Left kidney (tissue), 2 donors: Measurements from ENCODE around the gene DNAJB8. TPM values are rescaled to one million over a fixed set of nuclear protein-coding genes. Genes with fewer than 3 reads are reported as not detected.

Experiments
- DNase-seq: peaks from one replicate; pipeline ENCODE4 v3.0.0-alpha.2; 2013
- polyA plus RNA-seq: library from polyadenylated mRNA; unstranded; fragments of 120-200 nt; gene quantifications from one replicate; pipeline ENCODE4 v1.2.1, GENCODE V29; 2013; ENCODE audit not compliant: insufficient read length

Gene DNAJB8
- polyA plus RNA-seq, 1 donor = not detected

DNA sequence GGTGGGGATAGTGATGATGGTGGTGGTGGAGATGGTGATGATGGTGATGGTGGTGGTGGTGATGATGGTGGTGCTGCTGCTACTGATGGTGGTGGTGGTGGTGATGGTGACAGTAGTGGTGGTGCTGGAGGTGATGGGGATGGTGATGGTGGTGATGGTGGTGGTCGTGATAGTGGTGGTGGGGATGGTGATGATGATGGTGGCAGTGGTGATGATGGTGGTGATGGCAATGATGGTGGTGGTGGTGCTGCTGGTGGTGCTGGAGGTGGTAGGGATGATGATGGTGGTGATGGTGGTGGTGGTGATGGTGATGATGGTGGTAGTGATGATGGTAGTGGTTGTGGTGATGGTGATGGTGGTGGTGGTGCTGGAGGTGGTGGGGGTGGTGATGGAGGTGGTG, 21.3 kb downstream of the DNAJB8 start:
- no peak for DNase-seq

DNA sequence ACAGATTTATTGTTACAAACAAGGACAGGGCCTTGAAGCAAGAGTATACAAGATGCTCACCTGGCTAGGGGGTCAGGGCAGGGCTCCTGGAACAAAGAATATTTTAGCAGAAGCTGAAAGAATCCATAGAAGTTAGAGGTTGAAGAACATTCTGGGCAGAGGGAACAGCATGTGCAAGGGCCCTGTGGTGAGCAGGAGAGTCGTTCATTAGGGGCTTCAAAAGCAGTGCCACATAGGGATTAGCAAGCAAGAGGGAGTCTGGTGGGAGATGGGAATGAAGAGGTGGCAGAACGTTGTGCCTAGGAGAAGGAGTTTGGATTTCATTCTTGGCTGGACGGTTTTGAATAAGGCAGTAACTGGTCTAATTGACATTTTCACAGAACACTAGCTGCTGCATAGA, 22.9 kb downstream of the DNAJB8 start:
- DNase-seq = no peak

DNA sequence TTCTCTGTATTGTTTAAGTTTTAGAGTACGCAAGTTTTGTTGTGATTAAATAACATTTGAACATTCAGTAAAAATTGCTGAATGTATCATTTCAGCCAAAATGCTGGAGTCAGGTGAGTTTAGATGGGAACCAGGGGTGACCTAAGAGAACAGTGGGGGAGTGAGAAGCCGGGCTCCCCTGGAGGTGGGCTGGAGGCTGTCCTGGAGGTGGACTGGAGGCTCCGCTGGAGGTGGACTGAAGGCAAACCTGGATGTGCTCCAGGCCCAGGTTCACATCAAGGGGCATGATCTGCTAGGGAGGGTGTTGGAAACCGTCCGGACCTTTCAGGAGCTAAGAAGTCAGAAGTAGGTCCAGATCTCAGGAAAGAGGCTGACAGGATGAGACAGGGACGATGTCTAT, 23.7 kb downstream of the DNAJB8 start:
- DNase-seq = no peak

DNA sequence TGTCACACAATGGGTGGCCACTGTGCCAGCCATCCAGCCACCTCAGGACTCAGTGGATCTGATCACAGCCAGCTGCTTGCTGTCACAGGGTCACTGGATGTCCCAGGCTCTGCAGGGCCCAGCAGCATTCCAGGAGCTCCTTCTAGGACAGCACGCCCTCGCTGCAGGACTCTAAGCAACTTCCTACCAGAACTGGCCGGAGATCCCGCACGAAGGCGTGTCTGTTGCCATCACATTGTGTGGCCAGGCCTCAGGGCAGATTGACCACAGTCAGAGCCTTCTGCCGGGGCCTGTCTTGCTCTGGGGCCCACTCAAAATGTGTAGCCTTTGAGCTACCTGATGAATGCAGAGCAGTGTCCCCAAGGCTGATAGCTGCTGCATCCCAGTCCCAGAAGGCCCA, 24.6 kb downstream of the DNAJB8 start:
- no peak for DNase-seq

DNA sequence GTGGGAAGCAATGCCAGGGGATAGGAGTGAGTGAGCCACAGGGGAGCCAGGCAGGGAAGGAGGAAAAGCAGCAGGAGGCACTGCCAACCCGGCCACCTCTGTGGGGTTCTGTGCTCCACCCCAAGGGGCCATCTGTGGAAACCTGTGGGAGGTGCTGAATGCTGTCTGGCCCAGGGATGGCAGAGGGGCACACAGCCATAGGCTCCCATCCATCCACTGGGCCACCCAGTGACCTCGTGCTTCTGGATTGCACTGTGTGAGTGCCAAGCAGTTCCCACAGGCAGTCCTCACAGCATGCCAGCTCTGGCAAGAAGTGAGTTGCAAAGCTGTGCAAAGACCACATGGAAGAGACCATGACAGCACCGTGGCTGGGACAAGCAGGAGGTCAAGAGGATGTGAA, 27.5 kb downstream of the DNAJB8 start:
- no peak for DNase-seq

DNA sequence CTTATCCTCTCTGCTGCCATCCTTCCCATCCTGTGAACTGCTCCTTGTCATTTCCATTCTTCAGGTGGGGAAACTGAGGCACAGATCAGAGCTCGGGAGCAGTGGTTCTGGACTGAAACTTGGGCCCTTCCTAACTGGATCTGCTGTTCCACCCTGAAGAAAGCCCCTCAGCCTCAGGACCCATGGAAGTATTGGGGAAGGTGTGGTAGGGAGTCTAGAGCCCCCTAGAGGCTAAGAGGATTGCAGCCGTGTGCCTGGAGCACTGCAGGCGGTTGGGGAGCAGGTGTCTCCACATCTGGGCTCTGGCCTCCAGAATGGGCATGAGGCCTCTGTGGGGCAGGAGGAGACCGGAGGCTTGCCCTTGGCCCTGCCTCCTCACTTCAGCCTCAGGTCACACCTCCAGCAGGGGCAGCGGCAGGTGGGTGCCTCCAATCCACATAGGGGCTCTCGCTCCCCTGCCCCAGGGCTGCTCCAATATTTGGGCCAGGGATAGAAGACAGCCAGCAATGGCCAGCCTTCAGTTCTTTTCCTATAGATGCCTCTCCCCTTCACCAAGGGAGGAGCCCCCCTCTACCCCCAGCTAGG, 28.1 kb downstream of the DNAJB8 start:
- no peak for DNase-seq

DNA sequence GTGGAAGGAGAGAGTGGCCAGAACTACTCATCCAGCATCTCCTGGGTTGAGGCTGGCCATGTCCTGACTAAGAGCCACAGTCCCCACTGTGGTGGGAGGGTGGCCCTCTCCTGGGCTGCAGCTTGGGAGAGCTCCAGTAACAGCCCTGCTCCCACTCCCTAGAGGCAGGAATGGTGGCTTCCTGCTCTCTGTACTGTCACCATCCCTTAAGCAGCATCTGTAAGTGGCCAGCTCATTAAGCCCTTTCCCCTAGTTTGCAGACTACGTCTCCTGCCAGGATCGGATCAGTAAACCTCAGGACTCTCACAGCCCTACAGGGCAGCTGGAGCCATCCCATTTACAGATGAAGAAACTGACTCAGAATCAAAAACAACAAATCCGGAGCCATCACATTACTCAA, 30.5 kb downstream of the DNAJB8 start:
- no peak for DNase-seq

DNA sequence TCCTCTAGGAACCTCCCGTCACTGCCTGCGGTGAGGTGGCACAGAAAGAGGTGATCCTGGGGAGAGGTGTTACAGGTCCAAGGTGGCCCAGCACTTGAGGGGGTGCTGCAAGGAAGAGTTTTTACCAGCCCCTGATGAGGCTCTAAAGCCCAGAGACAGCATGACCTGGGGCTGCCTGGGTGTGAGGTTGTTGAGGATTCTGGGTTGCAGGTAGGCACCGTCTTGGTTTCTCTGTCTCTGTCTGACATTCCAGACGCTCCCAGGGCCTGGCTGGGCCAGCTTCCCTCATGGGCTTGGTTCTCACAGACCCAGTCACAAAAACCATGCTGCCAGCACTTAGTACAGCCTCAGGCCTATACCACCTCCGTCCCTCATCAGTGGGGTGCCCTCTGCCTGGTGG, 31.1 kb downstream of the DNAJB8 start:
- no peak for DNase-seq

DNA sequence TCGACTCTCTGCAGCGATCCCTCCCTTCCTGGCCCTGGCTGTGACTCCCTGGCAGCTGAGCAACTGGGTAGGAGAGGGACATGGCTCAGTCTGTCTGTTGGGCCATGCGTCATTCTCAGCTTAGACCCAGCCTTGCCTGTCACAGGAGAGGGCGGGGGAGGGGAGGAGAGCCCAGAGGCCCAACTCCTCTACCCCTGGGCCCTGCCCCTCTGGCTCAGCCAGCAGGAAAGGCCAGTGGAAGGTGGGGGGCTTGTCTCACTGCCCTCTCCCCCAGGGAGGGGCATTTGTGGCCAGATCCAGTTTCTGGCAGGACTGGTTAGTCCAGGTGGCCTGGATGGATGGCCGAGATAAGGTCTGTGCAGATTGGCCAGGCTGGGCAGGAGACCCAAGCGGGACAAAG, 31.6 kb downstream of the DNAJB8 start:
- DNase-seq = peak; percentile 41

DNA sequence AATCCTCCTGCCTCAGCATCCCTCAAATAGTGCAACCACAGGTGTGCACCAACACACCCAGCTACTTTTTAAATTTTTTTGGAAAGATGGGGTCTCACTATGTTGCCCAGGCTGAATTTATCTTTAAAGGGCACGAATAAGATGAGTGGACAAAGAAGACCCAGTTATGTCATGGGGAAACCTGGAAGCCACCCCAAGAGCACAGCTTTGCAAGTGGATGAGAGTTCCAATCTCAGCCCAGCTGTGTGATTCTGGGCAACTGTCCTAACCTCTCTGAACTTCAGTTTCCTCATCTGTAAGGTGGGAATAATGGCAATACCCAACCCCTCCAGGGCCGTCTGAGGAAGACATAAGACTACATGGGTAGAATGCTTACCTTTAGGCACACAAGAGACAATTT, 32.2 kb downstream of the DNAJB8 start:
- no peak for DNase-seq

DNA sequence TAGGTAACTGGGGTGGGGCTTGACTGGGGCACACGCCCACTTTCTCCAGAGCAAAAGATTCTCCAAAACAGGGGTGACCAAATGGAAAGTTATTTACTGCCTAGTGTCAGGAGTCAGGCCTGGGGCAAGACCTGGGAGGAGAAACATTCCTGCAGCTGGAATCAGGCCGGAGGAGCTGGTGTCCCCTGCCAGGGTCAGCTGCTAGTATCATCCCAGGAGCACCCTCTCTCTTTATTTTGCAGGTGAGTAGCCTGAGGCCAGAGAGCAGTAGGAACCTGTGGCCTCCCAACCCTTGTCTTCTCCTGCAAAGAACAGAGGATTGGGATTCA, 32.9 kb downstream of the DNAJB8 start:
- no peak for DNase-seq

DNA sequence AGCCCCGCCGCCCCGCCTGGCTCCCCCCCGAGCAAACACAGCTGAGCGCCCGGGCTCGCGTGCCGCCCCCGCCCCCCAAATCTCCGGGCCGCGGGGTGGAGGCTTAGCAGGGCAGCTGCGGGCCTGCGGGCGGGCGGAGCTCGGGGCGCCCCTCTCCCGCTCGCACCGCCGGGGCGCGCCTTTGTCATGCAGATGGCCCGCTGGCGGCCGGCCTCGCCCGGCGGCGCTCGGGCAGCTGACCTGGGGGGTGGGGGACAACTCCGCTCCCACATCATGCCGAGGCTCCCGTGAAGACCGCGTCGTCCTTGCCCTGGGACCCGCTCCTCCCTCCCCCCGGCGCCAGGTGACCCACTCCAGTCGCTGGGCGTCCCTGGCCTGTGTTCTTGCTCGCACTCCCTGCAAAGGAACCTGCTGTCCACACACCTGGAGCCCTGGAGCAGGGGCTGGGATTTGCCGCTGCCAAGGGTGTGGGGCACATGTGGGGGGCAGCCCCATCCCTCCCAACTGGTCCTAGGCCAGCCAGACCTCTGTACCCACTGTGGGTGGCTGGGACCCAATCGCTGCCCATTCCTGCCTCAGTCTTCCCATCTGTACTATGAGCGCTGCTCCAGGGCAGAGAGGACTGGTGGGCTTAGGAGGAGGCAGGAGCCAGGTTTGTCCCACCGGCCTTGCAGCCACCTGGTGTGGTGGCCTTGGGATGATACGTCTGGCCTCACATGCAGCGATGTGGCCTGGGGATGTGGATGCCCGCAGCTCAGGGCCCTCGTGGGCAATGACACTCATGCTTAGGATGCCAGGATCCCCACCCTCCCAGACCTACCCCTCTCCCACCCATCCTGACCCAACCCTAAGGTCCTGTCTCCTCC, 33.5 kb downstream of the DNAJB8 start:
- no peak for DNase-seq

DNA sequence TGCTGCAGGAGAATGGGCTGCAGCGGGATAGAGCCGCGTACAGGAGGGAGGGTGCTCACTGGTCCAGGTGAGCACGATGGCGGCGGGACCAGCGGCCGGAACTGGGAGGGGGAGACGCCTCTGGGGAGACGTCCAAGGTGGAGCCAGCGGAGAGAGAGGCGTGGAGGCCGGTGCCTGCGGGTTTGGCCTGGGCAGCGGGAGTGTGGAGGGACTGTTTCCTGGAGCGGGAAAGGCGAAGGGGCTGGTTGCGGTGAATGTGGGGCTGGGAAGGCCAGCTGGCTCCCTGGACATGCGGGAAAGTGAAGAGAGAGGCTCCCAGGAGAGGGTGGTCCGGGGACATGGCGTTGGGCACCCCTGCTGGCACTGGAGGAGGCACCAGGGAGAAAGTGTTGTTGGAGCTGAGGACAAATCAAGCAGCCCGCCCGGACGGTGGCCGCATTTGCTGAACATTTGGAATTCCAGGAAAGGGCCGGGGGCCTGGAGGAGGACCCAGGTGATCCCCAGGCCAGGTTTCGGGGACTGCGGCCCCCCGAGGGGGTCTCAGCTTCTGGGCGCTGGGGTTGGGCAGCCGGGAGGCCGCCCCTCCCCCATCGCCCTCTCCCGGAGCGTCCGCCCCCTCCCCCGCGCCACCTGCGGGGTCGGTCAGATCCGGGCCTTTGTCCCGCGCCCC, 34.3 kb downstream of the DNAJB8 start:
- no peak for DNase-seq

DNA sequence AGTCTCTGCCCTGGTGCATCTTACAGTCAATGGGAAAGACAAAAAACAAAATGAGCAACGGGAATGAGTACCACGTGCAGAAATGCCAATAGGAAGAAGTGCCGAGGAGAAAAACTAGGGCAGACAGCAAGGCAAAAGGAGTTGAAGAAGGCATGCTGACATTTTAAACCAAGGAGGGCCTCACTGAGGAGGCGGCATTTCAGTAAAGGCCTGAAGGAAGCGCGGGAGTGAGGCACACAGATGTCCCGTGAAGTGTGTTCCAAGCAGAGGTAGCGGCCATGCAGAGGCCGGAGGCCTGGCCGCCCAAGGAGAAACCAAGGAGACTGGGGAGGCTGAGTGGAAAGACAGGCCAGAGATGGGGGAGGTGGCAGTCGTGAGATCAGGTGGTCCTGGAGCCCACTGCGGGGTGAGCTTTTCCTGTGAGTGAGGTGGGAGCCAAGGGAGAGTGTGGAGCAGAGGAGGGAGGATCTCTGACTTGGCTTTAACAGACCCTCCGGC, 34.8 kb downstream of the DNAJB8 start:
- no peak for DNase-seq

DNA sequence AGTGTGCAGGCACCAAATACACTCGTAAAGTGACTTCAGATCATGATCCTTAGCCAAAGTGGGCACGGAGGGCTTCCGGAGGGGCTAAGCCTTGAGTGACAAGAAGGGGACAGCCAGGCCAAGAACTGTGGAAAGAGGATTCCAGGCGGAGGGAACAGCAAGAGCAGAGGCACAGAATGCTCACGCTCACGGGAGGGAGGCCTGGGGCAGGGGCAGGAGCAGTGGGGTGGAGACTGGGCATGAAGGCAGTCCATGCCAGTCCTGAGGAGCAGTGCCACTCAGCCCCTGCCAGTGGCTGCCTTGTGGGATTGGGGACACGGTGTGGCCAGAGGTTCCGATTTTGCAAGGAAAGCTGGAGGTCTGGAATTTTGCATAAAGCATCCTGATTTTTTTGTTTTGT, 36.0 kb downstream of the DNAJB8 start:
- DNase-seq = no peak

DNA sequence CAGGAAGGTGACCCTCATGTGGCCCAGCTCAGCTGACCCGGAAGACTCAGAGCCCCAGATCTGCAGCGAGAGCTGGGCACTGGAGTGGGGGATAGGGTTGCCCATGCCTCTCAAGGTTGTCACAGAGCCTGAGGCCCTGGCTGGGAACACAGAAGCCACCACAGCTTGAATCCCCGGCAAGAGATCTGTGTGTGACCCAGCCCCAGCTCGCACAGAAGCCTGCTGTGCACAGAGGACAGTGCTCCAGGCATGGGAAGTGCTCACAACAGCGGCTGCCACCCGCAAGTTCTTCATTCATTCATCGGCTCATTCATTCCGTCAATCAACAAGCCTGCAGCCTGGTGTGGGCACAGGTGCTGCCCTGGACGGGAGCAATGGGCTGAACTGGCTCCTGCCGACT, 36.4 kb downstream of the DNAJB8 start:
- DNase-seq = no peak

DNA sequence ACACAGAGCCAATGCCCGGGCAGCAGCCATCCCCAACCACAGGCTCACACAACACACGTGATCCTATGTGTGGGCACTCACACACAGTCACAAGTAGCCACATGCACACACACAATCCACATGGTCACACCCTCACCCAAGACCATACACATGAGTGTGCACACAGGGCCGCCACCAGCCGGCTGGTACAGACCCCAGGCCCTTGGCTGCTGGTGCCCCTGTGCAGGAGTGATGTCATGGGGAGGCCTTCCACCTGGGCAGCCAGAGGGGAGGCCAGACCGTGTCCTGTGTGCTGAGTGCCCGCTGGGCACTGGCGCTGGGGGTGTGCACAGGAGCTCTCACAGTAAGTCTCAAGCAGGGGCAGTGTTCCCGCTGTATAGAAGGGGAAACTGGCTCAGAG, 36.9 kb downstream of the DNAJB8 start:
- no peak for DNase-seq

DNA sequence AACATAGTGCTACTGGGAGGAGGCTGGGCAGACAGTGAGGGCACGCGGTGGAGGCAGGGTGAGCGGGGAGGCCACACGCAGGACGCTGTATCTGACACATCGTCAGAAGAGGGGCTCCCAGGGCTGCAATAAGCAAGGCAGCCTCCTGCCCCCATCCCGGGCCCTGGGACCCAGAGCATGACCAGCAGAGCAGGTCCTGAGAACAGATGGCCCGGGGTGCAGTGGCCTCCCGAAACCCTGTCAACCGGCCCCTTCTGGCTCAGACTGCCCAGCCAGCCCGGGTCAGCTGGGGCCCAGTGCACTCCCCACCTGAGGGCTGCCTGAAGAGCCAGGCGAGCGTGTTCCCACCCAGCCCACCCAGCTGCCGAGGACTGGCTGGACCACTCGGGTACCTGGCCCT, 37.4 kb downstream of the DNAJB8 start:
- DNase-seq = no peak

DNA sequence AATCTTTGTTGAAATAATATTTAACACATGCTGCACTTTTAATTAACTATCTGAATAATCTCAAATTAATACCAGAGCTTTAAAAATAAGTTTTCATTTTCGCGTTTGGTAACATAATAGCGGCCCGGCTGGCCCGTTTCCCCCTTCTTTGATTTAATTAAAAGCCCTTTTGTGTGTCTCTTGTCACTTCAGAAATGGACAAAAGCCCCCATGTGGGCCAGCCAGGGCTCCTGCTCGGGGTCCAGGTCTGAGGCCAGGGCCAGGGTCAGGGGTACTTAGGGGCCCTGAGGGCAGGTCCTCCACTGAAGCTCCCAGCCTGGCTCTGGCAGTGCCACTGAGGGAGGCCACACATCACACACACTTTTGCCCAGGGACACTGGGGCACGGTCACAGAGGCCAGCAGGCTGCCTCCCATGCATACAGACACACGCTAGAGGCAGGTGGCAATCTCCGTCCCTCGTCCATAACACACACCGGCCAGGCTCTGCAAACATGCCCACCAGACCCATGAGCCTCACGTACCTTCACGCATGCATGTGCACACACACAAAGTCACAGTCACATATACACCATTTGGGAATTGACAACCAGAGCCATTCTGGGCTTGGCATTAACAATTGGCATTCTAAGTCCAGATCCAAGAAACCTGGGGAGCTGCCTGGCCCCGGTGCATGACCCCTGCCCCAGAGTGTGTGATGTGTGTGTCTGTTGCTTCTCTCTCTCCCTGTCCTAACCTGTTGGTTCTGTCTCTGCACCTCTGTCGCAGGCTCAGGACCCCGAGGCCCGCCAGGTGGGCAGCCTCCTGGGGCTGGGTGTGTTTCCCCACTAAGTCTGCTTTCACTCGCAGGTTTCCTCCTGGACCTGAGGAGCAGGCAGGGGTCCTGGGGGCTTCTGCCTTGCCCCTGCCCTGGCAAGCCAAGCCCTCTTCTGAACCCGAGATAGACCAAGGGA, 38.5 kb downstream of the DNAJB8 start:
- DNase-seq = no peak

DNA sequence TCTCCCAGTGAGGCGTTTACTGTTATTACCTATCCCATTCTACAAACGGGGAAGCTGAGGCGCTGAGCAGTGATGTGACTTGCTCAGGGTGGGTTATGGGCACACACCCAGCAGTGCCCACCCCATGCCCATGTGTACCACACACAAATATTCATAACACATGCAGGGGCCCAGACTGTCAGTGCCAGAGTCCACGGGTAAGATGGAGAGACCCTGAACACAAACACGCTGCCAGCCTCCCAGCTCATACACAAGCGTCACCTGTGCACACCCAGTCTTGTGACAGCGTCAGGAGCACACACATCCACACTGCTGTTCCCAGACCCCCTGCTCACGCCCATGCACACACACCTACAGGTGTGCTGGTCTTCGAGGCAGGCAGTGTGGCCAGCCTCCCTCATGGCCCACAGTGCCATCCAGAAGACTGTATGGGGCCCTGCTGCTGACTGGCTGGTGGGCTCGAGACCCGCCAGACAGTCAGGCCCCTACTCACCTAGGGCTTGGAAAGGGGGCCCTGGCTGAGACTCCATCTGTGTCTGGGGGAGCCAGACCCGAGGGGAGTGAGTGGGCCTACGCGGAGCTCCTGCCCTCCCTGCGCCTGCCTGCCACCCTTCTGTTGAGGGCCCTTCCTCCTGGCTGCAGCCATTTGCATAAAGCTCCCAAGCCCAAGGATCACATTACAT, 39.4 kb downstream of the DNAJB8 start:
- no peak for DNase-seq

DNA sequence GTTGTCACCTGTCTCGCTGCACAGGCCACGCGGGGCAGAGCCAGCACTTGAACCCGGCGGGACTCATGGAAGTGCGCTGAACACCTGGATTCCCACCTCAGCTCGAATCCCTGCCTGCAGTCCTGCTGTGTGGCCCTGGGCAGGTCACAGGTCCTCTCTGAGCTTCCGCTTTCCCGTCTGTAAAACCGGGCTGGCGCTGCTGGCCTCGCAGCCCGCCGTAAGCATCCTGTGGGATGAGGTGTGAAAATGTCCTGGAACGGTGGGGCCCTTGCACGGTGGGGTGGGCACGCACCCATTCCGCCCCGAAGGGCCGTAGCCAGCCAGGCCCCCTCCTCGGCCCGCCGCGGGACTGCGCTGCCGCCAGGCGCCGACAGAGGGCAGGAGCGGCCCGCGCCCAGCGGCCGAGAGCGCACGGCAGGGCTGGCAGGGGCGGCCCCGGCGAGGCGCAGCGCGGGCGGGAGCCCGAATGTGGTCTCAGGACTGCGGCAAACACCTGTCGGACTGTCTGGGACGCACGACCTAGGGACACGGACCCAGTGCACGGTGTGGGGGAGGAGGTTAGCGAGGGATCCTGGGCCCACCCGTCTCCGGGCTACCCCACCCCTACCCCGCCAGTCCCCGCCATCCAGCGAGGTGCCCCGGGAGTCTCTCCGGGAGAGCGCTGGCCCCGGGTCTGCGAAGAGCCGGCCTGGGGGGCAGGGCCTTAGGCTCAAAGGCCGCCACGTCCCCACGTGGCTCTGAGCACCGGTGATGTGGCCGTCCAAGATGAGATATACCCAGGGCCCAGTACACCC, 40.4 kb downstream of the DNAJB8 start:
- no peak for DNase-seq
